A549 (cell line): ENCODE results near the gene FATE1. TPM values are rescaled to one million over a fixed set of nuclear protein-coding genes. Genes with fewer than 3 reads are reported as not detected.

Experiments used
- ATAC-seq, 2 experiments: fragments of 200-7000 bp in 1 of 2; fragments of >200 bp in 1 of 2; cut with Nextera tagmentation in 1 of 2; cut with Tn5 transposase in 1 of 2; 3 replicates each; pipeline versions ENCODE4 v1.8.0 to v1.9.1; 2018 to 2020; ENCODE audit warnings: mild to moderate bottlenecking in 1 of 2, moderate library complexity in 1 of 2
- CTCF ChIA-PET: fragments of 300-600 bp; sonication (Branson Sonifier 250); formaldehyde crosslinking; extraction: SDS; loops from one replicate; lab custom pipeline; 2021; ENCODE audit warnings: antibody characterized with exemption, inconsistent platforms; lab: Yijun Ruan, JAX
- POLR2A ChIA-PET: fragments of 350-600 bp; formaldehyde crosslinking; extraction: SDS; loops from one replicate; lab custom pipeline; 2021; ENCODE audit warnings: antibody characterized with exemption, inconsistent platforms; lab: Yijun Ruan, JAX
- DNase-seq, 2 experiments: peaks; one replicate each; pipeline versions ENCODE4 v3.0.0 to v3.0.0-alpha.2; 2011 to 2016; ENCODE audit warnings: low read depth in 1 of 2, low spot score in 1 of 2
- FAIRE-seq: peaks from 2 replicates; lab custom pipeline; 2011; peaks lifted over from hg19 to GRCh38; lab: Jason Lieb, UNC
- H3K27ac ChIP-seq, 2 experiments: fragments of >200 bp; sonication (Bioruptor Twin); formaldehyde crosslinking; 3 replicates each; pipeline ENCODE4 v1.5.1; 2016 to 2017
- H3K4me1 ChIP-seq: fragments of >200 bp; sonication (Bioruptor Twin); formaldehyde crosslinking; 3 replicates; pipeline ENCODE4 v1.6.1; 2016
- H3K4me2 ChIP-seq: fragments of >200 bp; sonication (Bioruptor Twin); formaldehyde crosslinking; 3 replicates; pipeline ENCODE4 v1.6.1; 2016
- H3K4me3 ChIP-seq: fragments of >200 bp; sonication (Bioruptor Twin); formaldehyde crosslinking; 3 replicates; pipeline ENCODE4 v1.5.1; 2016
- H3K9me3 ChIP-seq: fragments of >200 bp; sonication (Bioruptor Twin); formaldehyde crosslinking; 3 replicates; pipeline ENCODE4 v1.6.1; 2016
- CBX2 ChIP-seq: fragments of 200-600 bp; sonication (generic); IDR thresholded peaks from 2 replicates; pipeline ENCODE4 v1.6.1; 2016; ENCODE audit warnings: low read depth, mild to moderate bottlenecking, borderline replicate concordance
- CBX8 ChIP-seq: fragments of 200-600 bp; sonication (generic); IDR thresholded peaks from 2 replicates; pipeline ENCODE4 v1.6.1; 2016
- CEBPB ChIP-seq, 2 experiments: fragments of >200 bp in 1 of 2; sonication (Bioruptor Twin) in 1 of 2; formaldehyde crosslinking in 1 of 2; IDR thresholded peaks; 2 replicates each; pipeline ENCODE4 v1.6.1; 2012 to 2016
- FOSB ChIP-seq: fragments of 250-450 bp; sonication (Bioruptor Pico); IDR thresholded peaks from 2 replicates; pipeline ENCODE4 v1.5.0; 2020; ENCODE audit warnings: mild to moderate bottlenecking, moderate library complexity
- FOXS1 ChIP-seq: fragments of 250-450 bp; sonication (Bioruptor Pico); IDR thresholded peaks from 2 replicates; pipeline ENCODE4 v1.5.0; 2020; ENCODE audit warnings: mild to moderate bottlenecking, moderate library complexity
- GATA3 ChIP-seq: IDR thresholded peaks from 2 replicates; pipeline ENCODE4 v1.6.1; 2012; ENCODE audit warnings: borderline replicate concordance
- HDAC2 ChIP-seq: fragments of 200-600 bp; sonication (generic); IDR thresholded peaks from 2 replicates; pipeline ENCODE4 v1.6.1; 2016
- HEYL ChIP-seq: fragments of 250-450 bp; sonication (Bioruptor Pico); IDR thresholded peaks from 2 replicates; pipeline ENCODE4 v1.8.0; 2021; ENCODE audit warnings: mild to moderate bottlenecking, moderate library complexity
- HOXB13 ChIP-seq: fragments of 250-450 bp; sonication (Bioruptor Pico); IDR thresholded peaks from 2 replicates; pipeline ENCODE4 v1.5.0; 2020; ENCODE audit warnings: low read depth, mild to moderate bottlenecking, moderate library complexity
- HOXB5 ChIP-seq: fragments of 250-450 bp; sonication (Bioruptor Pico); IDR thresholded peaks from 2 replicates; pipeline ENCODE4 v1.5.0; 2020; ENCODE audit warnings: mild to moderate bottlenecking, moderate library complexity
- JUN ChIP-seq, 2 experiments: fragments of >200 bp; sonication (Bioruptor Twin); formaldehyde crosslinking; IDR thresholded peaks; 2 replicates in 1 of 2; 3 replicates in 1 of 2; pipeline ENCODE4 v1.6.1; 2016 to 2017
- KDM5A ChIP-seq: fragments of 200-600 bp; sonication (generic); IDR thresholded peaks from 2 replicates; pipeline ENCODE4 v1.6.1; 2016; ENCODE audit warnings: antibody characterized with exemption, mild to moderate bottlenecking
- MAFK ChIP-seq: fragments of 450-650 bp; IDR thresholded peaks from 2 replicates; pipeline ENCODE4 v1.6.1; 2014; ENCODE audit not compliant: partially characterized antibody
- MAX ChIP-seq: IDR thresholded peaks from 2 replicates; pipeline ENCODE4 v1.6.1; 2012
- MAZ ChIP-seq: fragments of 150-350 bp; IDR thresholded peaks from 2 replicates; pipeline ENCODE4 v1.6.1; 2014; ENCODE audit warnings: antibody characterized with exemption, low read depth, low read length, borderline replicate concordance
- MYC ChIP-seq: IDR thresholded peaks from 2 replicates; pipeline ENCODE4 v1.6.1; 2012; ENCODE audit warnings: mild to moderate bottlenecking, inconsistent platforms, low read length, improper control_type of control experiment, borderline replicate concordance
- NPAS2 ChIP-seq: fragments of 250-450 bp; sonication (Bioruptor Pico); IDR thresholded peaks from 2 replicates; pipeline ENCODE4 v1.8.0; 2022; ENCODE audit warnings: mild to moderate bottlenecking, moderate library complexity, borderline replicate concordance
- POLR2A ChIP-seq: IDR thresholded peaks from 2 replicates; pipeline ENCODE4 v1.6.1; 2012; ENCODE audit warnings: mild to moderate bottlenecking, low read length
- POLR2AphosphoS2 ChIP-seq: conservative IDR thresholded peaks from 2 replicates; pipeline ENCODE4 v1.6.1; 2012; ENCODE audit warnings: low read length, improper control_type of control experiment, inconsistent platforms
- RARB ChIP-seq: fragments of 250-450 bp; sonication (Bioruptor Pico); IDR thresholded peaks from 2 replicates; pipeline ENCODE4 v1.8.0; 2021; ENCODE audit warnings: mild to moderate bottlenecking, moderate library complexity
- RFX5 ChIP-seq: fragments of 450-650 bp; IDR thresholded peaks from 2 replicates; pipeline ENCODE4 v1.7.1; 2014; ENCODE audit warnings: antibody characterized with exemption, mild to moderate bottlenecking, moderate library complexity
- SREBF2 ChIP-seq: fragments of 450-650 bp; IDR thresholded peaks from 2 replicates; pipeline ENCODE4 v1.6.1; 2014; ENCODE audit warnings: mild to moderate bottlenecking, moderate library complexity
- TFCP2L1 ChIP-seq: fragments of 250-450 bp; sonication (Bioruptor Pico); IDR thresholded peaks from 2 replicates; pipeline ENCODE4 v1.5.0; 2021; ENCODE audit warnings: mild to moderate bottlenecking
- TP53 ChIP-seq: fragments of 250-450 bp; sonication (Bioruptor Pico); IDR thresholded peaks from 2 replicates; pipeline ENCODE4 v1.5.0; 2021; ENCODE audit warnings: mild to moderate bottlenecking, moderate library complexity
- WGBS: methylation state at CpG from one replicate; pipeline ENCODE4 v1.1.6; 2017; ENCODE audit errors: missing lambda C conversion rate; 5-methylcytosine and 5-hydroxymethylcytosine counted together
- polyA plus RNA-seq, 4 experiments: library from polyadenylated mRNA; depleted of rRNA in 3 of 4; stranded (reverse); fragments of >200 nt; fragmentation: RNase III in 1 of 4; extraction: RNeasy Plus Mini Kit Qiagen cat#74134 plus additional on column Dnase treatment in 1 of 4; gene quantifications; 2 replicates in 3 of 4; 3 replicates in 1 of 4; pipeline ENCODE4 v1.2.3, GENCODE V29; 2011 to 2017

Gene FATE1
- polyA plus RNA-seq, 2 of the 4 experiments (the other 2 are of a cell fraction) = not detected

- ATAC-seq (no peak), FAIRE-seq (no peak), DNase-seq (no peak)
- POLR2A ChIA-PET = no interaction called here
- no peaks in the 10 kb centered on the region for H3K9me3 ChIP-seq
- 20% methylated on average over 1 of the region's 6 CpGs for WGBS
- no peak overlapping the region for H3K27ac ChIP-seq
- no peaks in the 10 kb centered on the region for H3K4me1 ChIP-seq
- no peak overlapping the region for H3K4me2 ChIP-seq
- no peak overlapping the region for H3K4me3 ChIP-seq
- TF ChIP-seq NPAS2 (CRISPR knock-in tag) (no peak), HEYL (no peak), CEBPB (IDR thresholded peaks at IDR 0.05) (no peak), MYC (no peak), RARB (CRISPR knock-in tag) (no peak)
- CTCF ChIA-PET = interaction anchor here (1.0 to 4.1 kb wide), 3 partner anchors 14 to 23 kb away, joined by 3 to 14 read pairs (median 6); no protein-coding TSS in a partner anchor
These were observed 20.9 kb downstream of the FATE1 start for GRCh38 chrX:151736685-151737084.

- TF ChIP-seq RFX5 = no peak
- TF ChIP-seq NPAS2 (CRISPR knock-in tag) = no peak
- TF ChIP-seq MAFK = no peak
- TF ChIP-seq TFCP2L1 (CRISPR knock-in tag) = no peak
- no peak for TF ChIP-seq RARB (CRISPR knock-in tag)
- TF ChIP-seq TP53 (CRISPR knock-in tag) = no peak
- no peak for TF ChIP-seq HOXB13 (CRISPR knock-in tag)
- no peak for FAIRE-seq
- H3K4me3 ChIP-seq = no peak overlapping the region
- DNase-seq = no peak
- ATAC-seq = no peak
- no peak overlapping the region for H3K4me2 ChIP-seq
- ChIA-PET CTCF (interaction anchor here (1.3 to 4.1 kb wide), 2 partner anchors 12 to 16 kb away, joined by 4 to 14 read pairs; no protein-coding TSS in a partner anchor), POLR2A (no interaction called here)
- no peaks in the 10 kb centered on the region for H3K4me1 ChIP-seq
- 22% methylated on average over 5 of the region's 5 CpGs for WGBS
- H3K9me3 ChIP-seq = no peaks in the 10 kb centered on the region
- H3K27ac ChIP-seq = no peak overlapping the region
These were observed 21.7 kb downstream of the FATE1 start for GRCh38 chrX:151737494-151737893.

- ChIA-PET POLR2A (no interaction called here), CTCF (interaction anchor here (1.3 to 4.1 kb wide), 2 partner anchors 11 to 14 kb away, joined by 4 to 14 read pairs; no protein-coding TSS in a partner anchor)
- H3K27ac ChIP-seq = no peak overlapping the region
- no peak overlapping the region for H3K4me2 ChIP-seq
- TF ChIP-seq HDAC2 = no peak
- no peak for TF ChIP-seq FOSB
- no peak for DNase-seq
- no peak overlapping the region for H3K4me3 ChIP-seq
- no peak for FAIRE-seq
- 16% methylated on average over 3 of the region's 7 CpGs for WGBS
- H3K4me1 ChIP-seq = no peaks in the 10 kb centered on the region
- no peak for ATAC-seq
- no peaks in the 10 kb centered on the region for H3K9me3 ChIP-seq
These were observed 22.9 kb downstream of the FATE1 start for GRCh38 chrX:151738751-151739150.

GRCh38 chrX:151741606-151742005 lies 25.8 kb downstream of the FATE1 start:
- ChIA-PET CTCF (no interaction called here), POLR2A (no interaction called here)
- DNase-seq (no peak), FAIRE-seq (no peak), ATAC-seq (no peak)
- 6% methylated on average over 4 of the region's 4 CpGs for WGBS
- H3K4me1 ChIP-seq = no peaks in the 10 kb centered on the region
- no peak for TF ChIP-seq MAFK
- no peak for TF ChIP-seq POLR2A
- no peak for TF ChIP-seq CBX8
- no peak for TF ChIP-seq TFCP2L1 (CRISPR knock-in tag)
- TF ChIP-seq MAZ = no peak
- TF ChIP-seq CBX2 = no peak
- no peak for TF ChIP-seq HEYL
- no peak for TF ChIP-seq POLR2AphosphoS2
- H3K27ac ChIP-seq = no peak overlapping the region
- no peaks in the 10 kb centered on the region for H3K9me3 ChIP-seq
- H3K4me2 ChIP-seq = no peak overlapping the region
- H3K4me3 ChIP-seq = no peak overlapping the region

- no peak overlapping the region for H3K4me3 ChIP-seq
- H3K4me1 ChIP-seq = no peaks in the 10 kb centered on the region
- ATAC-seq (no peak), DNase-seq (no peak), FAIRE-seq (no peak)
- WGBS = 60% methylated on average over 5 of the region's 5 CpGs
- H3K4me2 ChIP-seq = no peak overlapping the region
- no peak for TF ChIP-seq HDAC2
- no peak for TF ChIP-seq TP53 (CRISPR knock-in tag)
- no peak for TF ChIP-seq SREBF2
- TF ChIP-seq CBX2 = no peak
- TF ChIP-seq GATA3 = no peak
- TF ChIP-seq KDM5A = no peak
- no peak for TF ChIP-seq MAX
- TF ChIP-seq FOXS1 (CRISPR knock-in tag) = no peak
- TF ChIP-seq JUN (IDR thresholded peaks at IDR 0.05) = no peak
- TF ChIP-seq HOXB5 (CRISPR knock-in tag) = no peak
- no peak for TF ChIP-seq MYC
- no peak for TF ChIP-seq HEYL
- CTCF ChIA-PET = interaction anchor here (3.0 kb wide), 1 partner anchor 11 kb away, joined by 8 read pairs; no protein-coding TSS in a partner anchor
- no peak overlapping the region for H3K27ac ChIP-seq
- POLR2A ChIA-PET = no interaction called here
- H3K9me3 ChIP-seq = no peaks in the 10 kb centered on the region
These were observed 26.5 kb downstream of the FATE1 start for GRCh38 chrX:151742311-151742710.
